Spleen (tissue), 11 donors: ENCODE results near the gene FRMD4A. TPM values are rescaled to one million over a fixed set of nuclear protein-coding genes. Genes with fewer than 3 reads are reported as not detected.

Source experiments
- DNase-seq: peaks from one replicate; pipeline ENCODE4 v3.0.0-alpha.2; 2020
- H3K27ac ChIP-seq, 8 donors: fragments of 200-600 bp; sonication (generic) in 7 of 8; 1 replicate in 4 of 8; 2 replicates in 4 of 8; pipeline versions ENCODE4 v1.5.0 to v1.8.0; 2016 to 2021; ENCODE audit warnings: inconsistent platforms in 4 of 8, mild to moderate bottlenecking in 4 of 8, moderate library complexity in 1 of 8
- H3K27me3 ChIP-seq, 7 donors: fragments of 200-600 bp; sonication (generic) in 6 of 7; replicated peaks in 1 of 7; 1 replicate in 4 of 7; 2 replicates in 3 of 7; pipeline versions ENCODE4 v1.5.0 to v1.8.0; 2016 to 2021; ENCODE audit warnings: inconsistent platforms in 3 of 7, mild to moderate bottlenecking in 1 of 7
- H3K36me3 ChIP-seq, 6 donors: fragments of 200-600 bp; sonication (generic) in 5 of 6; 1 replicate in 4 of 6; 2 replicates in 2 of 6; pipeline versions ENCODE4 v1.5.0 to v1.8.0; 2016 to 2021; ENCODE audit warnings: inconsistent platforms in 2 of 6
- H3K4me1 ChIP-seq, 6 donors: fragments of 200-600 bp; sonication (generic) in 5 of 6; 1 replicate in 3 of 6; 2 replicates in 3 of 6; pipeline versions ENCODE4 v1.5.0 to v1.8.0; 2016 to 2021; ENCODE audit warnings: inconsistent platforms in 3 of 6
- H3K4me3 ChIP-seq, 8 donors: fragments of 200-600 bp; sonication (generic) in 7 of 8; 1 replicate in 4 of 8; 2 replicates in 4 of 8; pipeline versions ENCODE4 v1.5.0 to v1.8.0; 2016 to 2021; ENCODE audit warnings: inconsistent platforms in 4 of 8, mild to moderate bottlenecking in 4 of 8, moderate library complexity in 2 of 8
- H3K9me3 ChIP-seq, 8 donors: fragments of 200-600 bp; sonication (generic) in 7 of 8; 1 replicate in 4 of 8; 2 replicates in 4 of 8; pipeline versions ENCODE4 v1.5.0 to v1.8.0; 2016 to 2021; ENCODE audit warnings: inconsistent platforms in 4 of 8
- CTCF ChIP-seq, 11 experiments: fragments of 200-600 bp in 7 of 11; fragments of 450-650 bp in 4 of 11; sonication (generic) in 4 of 11; IDR thresholded peaks in 8 of 11; conservative IDR thresholded peaks in 3 of 11; 1 replicate in 7 of 11; 2 replicates in 4 of 11; pipeline versions ENCODE4 v1.4.0 to v1.8.0; 2016 to 2021; ENCODE audit warnings: antibody characterized with exemption in 11 of 11, inconsistent platforms in 4 of 11, mild to moderate bottlenecking in 1 of 11
- POLR2A ChIP-seq, 3 donors: fragments of 450-650 bp; IDR thresholded peaks; one replicate each; pipeline ENCODE4 v1.5.1; 2017; ENCODE audit warnings: antibody characterized with exemption in 3 of 3, mild to moderate bottlenecking in 1 of 3
- POLR2AphosphoS5 ChIP-seq, 3 donors: sonication (generic); formaldehyde crosslinking; IDR thresholded peaks; one replicate each; pipeline ENCODE4 v1.5.1; 2017; ENCODE audit warnings: antibody characterized with exemption in 3 of 3
- WGBS, 5 donors: extraction: QIAGEN DNeasy Blood & Tissue Kit in 3 of 5; methylation state at CpG; one replicate each; pipeline versions ENCODE4 v1.1.5 to v1.1.7; 2013 to 2018; 5-methylcytosine and 5-hydroxymethylcytosine counted together
- intact Hi-C: fragments of 100-400 bp; cut with DNase I; formaldehyde crosslinking; loops from one replicate; pipeline ENCODE4 v1.15.0; 2023; ENCODE audit warnings: low total_unique reads
- polyA plus RNA-seq, 3 donors: library from polyadenylated mRNA; stranded (reverse); fragments of 200-250 nt; gene quantifications; one replicate each; pipeline ENCODE4 v1.2.1, GENCODE V29; 2013
- total RNA-seq, 7 donors: library from RNA; depleted of rRNA in 3 of 7; stranded (reverse); fragments of >200 nt in 3 of 7; fragmentation: NEBNext Ultra II Directional in 4 of 7; extraction: Animal tissue kit (Norgen Biotek cat#: 25700) in 4 of 7; gene quantifications; one replicate each; pipeline versions ENCODE4 v1.1.0 to v1.2.1, GENCODE V29; 2016 to 2021
- donor health status: healthy with polysubstance abuse.
- donor health status: DM: no; HTN: no; CAD: no; lungs with moderate emphysema.
- donor health status: DM: no; HTN: no; CAD: no.
- donor health status: Bipolar disorder and iron deficiency.
- donor health status: healthy.
- donor health status: DM: no; HTN: no; CAD: no.
- donor health status: DM: yes; HTN: yes; CAD: no.

FRMD4A gene
- total and polyA plus RNA-seq, 10 donors, result 9.2 to 141 (median 80.5) TPM

DNA sequence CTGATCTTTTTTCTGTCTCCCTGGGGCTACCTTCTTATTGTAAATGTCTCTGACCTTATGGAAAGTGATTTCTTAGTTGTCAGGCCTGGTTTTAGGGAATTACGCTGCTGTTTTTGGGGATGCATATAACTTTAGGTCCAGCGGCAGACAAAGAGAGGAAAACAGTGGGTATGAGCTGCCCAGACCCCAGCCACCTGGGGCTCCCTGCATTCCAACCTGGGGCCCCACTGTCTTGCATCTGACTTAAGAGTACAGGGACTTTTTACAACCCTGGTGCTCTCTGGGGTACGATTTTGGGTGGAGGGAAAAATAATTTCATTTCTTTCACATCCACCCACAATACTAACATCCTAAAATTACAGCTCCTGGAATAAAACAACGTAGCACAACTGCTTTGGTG is 624.5 kb downstream of the FRMD4A start:
- WGBS, 5 donors, result 62 to 80% (median 75%) methylated on average over 4 of the region's 4 CpGs
- Histone ChIP-seq H3K9me3 (no peaks in the 10 kb centered on the region), H3K4me1 (peaks cover 0 to 72% (median 41%) of the 10 kb centered on the region in 6 donors), H3K27me3 (peaks cover 0 to 9% (median 0%) of the 10 kb centered on the region in 7 donors), H3K36me3 (peaks cover 0 to 5% (median 0%) of the 10 kb centered on the region in 6 donors), H3K27ac (peak overlapping the region in 6 of 8 donors; percentile 37 to 78 (median 67)), H3K4me3 (peak overlapping the region; percentile 3 to 70 (median 36))
- no peak for DNase-seq
- TF ChIP-seq CTCF (IDR thresholded peaks at IDR 0.05 in 8 of 11, conservative IDR thresholded peaks at IDR 0.05 in 3 of 11) (no peak), POLR2AphosphoS5 (IDR thresholded peaks at IDR 0.05) (no peak), POLR2A (IDR thresholded peaks at IDR 0.05) (no peak)
- intact Hi-C loops, result no loop called here

- peak overlapping the region; percentile 3 to 70 (median 36) for H3K4me3 ChIP-seq
These were observed 625.1 kb downstream of the FRMD4A start for GRCh38 chr10:13705526-13706174.

GRCh38 chr10:13704964-13705363 is 625.8 kb downstream of the FRMD4A start:
- intact Hi-C loops, result no loop called here
- Histone ChIP-seq H3K27ac (peak overlapping the region in 5 of 8 donors; percentile 37 to 78 (median 71)), H3K9me3 (no peaks in the 10 kb centered on the region), H3K36me3 (peaks cover 0 to 17% (median 1%) of the 10 kb centered on the region in 6 donors), H3K4me1 (peaks cover 0 to 64% (median 40%) of the 10 kb centered on the region in 6 donors), H3K27me3 (peaks cover 0 to 9% (median 0%) of the 10 kb centered on the region in 7 donors), H3K4me3 (peak overlapping the region in 7 of 8 donors; percentile 8 to 70 (median 38))
- TF ChIP-seq CTCF (IDR thresholded peaks at IDR 0.05 in 8 of 11, conservative IDR thresholded peaks at IDR 0.05 in 3 of 11) (no peak), POLR2AphosphoS5 (IDR thresholded peaks at IDR 0.05) (peak in 1 of 3 donors; percentile 67), POLR2A (IDR thresholded peaks at IDR 0.05) (peak in 1 of 3 donors; percentile 7)
- WGBS, 5 donors, result 44 to 59% (median 52%) methylated on average over 11 of the region's 11 CpGs
- no peak for DNase-seq

More at GRCh38 chr10:13705526-13706174, 625.1 kb downstream of the FRMD4A start:
- DNase-seq, result no peak
- 76 to 89% (median 87%) methylated on average over 10 of the region's 10 CpGs for WGBS, 5 donors
- TF ChIP-seq POLR2A (IDR thresholded peaks at IDR 0.05) (no peak), CTCF (IDR thresholded peaks at IDR 0.05 in 8 of 11, conservative IDR thresholded peaks at IDR 0.05 in 3 of 11) (no peak), POLR2AphosphoS5 (IDR thresholded peaks at IDR 0.05) (no peak)
- H3K27ac ChIP-seq, result peak overlapping the region in 6 of 8 donors; percentile 37 to 78 (median 67)
- peaks cover 0 to 71% (median 41%) of the 10 kb centered on the region in 6 donors for H3K4me1 ChIP-seq
- peaks cover 0 to 10% (median 1%) of the 10 kb centered on the region in 6 donors for H3K36me3 ChIP-seq
- no peaks in the 10 kb centered on the region for H3K9me3 ChIP-seq
- peaks cover 0 to 9% (median 0%) of the 10 kb centered on the region in 7 donors for H3K27me3 ChIP-seq
- intact Hi-C loops, result no loop called here

DNA sequence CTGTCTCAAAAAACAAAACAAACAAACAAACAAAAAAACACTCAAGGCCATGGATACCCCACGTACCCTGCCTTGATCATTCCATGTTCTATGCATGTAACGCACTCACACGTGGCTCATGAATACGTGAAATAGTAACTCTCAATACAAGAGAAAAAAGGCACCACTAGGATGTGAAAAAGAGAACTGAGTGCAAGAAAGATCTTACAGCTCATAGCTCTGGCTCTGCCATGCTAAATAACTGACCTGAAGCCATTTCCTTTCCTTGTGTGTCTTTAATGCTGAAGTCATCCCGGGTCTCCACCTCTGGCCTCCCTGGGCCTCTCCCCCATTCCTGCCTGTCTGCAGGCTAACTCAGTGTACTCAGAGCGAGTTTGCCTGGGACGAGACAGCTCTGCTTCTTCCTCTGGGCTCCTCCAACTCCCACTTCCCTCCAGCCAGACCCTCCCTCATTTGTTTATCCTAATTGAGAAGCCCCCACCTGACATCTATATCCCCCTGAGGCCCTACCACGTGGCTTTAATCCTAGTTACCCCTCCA is 626.7 kb downstream of the FRMD4A start:
- 58 to 72% (median 67%) methylated on average over 8 of the region's 8 CpGs for WGBS, 5 donors
- Histone ChIP-seq H3K36me3 (peaks cover 0 to 24% (median 1%) of the 10 kb centered on the region in 6 donors), H3K4me3 (peak overlapping the region in 6 of 8 donors; percentile 4 to 70 (median 11)), H3K27ac (peak overlapping the region in 4 of 8 donors; percentile 63 to 78 (median 74)), H3K9me3 (no peaks in the 10 kb centered on the region), H3K4me1 (peaks cover 0 to 61% (median 36%) of the 10 kb centered on the region in 6 donors), H3K27me3 (peaks cover 0 to 9% (median 0%) of the 10 kb centered on the region in 7 donors)
- intact Hi-C loops, result no loop called here
- DNase-seq, result no peak
- no peak for TF ChIP-seq CTCF (IDR thresholded peaks at IDR 0.05 in 8 of 11, conservative IDR thresholded peaks at IDR 0.05 in 3 of 11)
